ENCODE results near the gene AFAP1.

DNA sequence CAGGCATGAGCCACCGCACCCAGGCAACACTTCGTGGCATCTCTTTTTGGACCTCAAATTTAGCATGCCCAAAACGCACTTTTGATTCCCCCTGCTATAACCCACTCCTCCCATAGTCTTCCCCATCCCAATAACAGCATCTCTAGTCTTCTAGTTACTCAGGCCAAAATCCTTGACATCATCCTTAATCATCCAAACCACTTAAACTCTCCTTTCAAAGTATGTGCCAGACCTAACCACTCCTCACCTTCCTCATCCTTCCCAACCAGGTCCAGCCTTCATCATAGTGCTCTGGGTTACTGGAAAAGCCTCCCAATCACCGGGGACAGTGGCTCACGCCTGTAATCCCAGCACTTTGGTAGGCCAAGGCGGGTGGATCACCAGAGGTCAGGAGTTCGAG lies 41.9 kb downstream of the AFAP1 start:
- TF ChIP-seq POLR2AphosphoS5 (IDR thresholded peaks at IDR 0.05; ENCODE audit: low read depth, low read length) (no peak), POLR2A (IDR thresholded peaks at IDR 0.05; ENCODE audit: low read depth, low read length) (no peak), TAF1 (IDR thresholded peaks at IDR 0.05; ENCODE audit: borderline replicate concordance, low read depth, low read length) (no peak)
